Right renal cortex interstitium (tissue), 3 donors: ENCODE results near the gene TNFSF13B. TPM values are rescaled to one million over a fixed set of nuclear protein-coding genes. Genes with fewer than 3 reads are reported as not detected.
"Not testable (repeated sequence)": the region's sequence is repeated elsewhere in the genome, so short reads cannot be mapped to it uniquely, and the experiment has no call there.

Experiments
- DNase-seq, 3 donors: peaks; one replicate each; pipeline ENCODE4 v3.0.0-alpha.2; 2013; ENCODE audit warnings: low read depth in 3 of 3, low spot score in 2 of 3
- polyA plus RNA-seq, 3 donors: library from polyadenylated mRNA; unstranded; fragments of 120-200 nt; gene quantifications; one replicate each; pipeline ENCODE4 v1.2.1, GENCODE V29; 2013; ENCODE audit not compliant: insufficient read length in 3 of 3

TNFSF13B gene, protein sequence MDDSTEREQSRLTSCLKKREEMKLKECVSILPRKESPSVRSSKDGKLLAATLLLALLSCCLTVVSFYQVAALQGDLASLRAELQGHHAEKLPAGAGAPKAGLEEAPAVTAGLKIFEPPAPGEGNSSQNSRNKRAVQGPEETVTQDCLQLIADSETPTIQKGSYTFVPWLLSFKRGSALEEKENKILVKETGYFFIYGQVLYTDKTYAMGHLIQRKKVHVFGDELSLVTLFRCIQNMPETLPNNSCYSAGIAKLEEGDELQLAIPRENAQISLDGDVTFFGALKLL
- 1 to 10 TPM in 2 of 3 donors, under 1 TPM in 1; 0.94 to 1.9 (median 1.1) TPM for polyA plus RNA-seq

GRCh38 chr13:108269601-108270328 lies at the start of gene TNFSF13B:
Gene TNFSF13B (plus strand): TSS chr13:108269718. CDS start chr13:108269896, 178 bp downstream.
- no peak for DNase-seq

DNA sequence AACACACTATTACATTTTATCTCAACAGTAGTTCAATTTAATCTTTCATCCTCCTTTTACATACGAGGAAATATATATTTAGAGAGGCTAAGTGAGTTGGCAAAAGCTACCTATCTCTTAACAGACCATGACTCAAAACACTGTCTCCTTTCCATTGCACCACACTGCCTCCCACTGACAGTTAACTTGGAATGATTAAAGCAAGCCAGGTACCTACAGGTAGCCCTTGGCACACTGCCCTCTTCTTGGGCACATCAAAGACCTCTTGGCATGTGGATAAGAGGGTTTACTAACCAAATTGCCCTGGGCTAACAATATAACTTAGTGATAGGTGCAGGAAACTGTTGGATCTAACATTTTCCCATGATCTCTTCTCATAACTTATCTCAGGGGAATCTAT lies 49.5 kb upstream of the TNFSF13B start:
- no peak for DNase-seq

GRCh38 chr13:108223687-108224503 lies 45.6 kb upstream of the TNFSF13B start:
- DNase-seq = no peak

- DNase-seq = no peak
Measured at GRCh38 chr13:108225440-108225839, 44.1 kb upstream of the TNFSF13B start.

DNA sequence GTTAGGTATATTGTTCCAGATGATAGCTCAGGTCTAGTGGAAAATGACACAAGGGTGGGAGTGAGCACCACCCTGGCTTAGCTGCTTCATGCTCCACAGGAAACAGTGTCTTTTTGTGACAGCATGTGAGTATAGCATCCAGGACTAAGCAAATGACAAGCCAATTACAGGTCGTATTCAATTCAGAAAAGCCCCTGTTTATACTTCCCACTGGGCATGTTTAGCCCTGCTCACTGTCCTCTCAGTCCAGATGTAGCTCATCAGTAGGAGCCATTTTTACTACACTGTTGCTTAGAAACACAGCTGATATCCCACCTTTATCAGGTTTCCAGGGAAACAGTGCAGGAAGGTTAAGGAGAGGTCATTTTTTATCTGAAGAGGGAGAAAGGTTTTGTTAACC lies 43.3 kb upstream of the TNFSF13B start:
- DNase-seq = no peak

DNA sequence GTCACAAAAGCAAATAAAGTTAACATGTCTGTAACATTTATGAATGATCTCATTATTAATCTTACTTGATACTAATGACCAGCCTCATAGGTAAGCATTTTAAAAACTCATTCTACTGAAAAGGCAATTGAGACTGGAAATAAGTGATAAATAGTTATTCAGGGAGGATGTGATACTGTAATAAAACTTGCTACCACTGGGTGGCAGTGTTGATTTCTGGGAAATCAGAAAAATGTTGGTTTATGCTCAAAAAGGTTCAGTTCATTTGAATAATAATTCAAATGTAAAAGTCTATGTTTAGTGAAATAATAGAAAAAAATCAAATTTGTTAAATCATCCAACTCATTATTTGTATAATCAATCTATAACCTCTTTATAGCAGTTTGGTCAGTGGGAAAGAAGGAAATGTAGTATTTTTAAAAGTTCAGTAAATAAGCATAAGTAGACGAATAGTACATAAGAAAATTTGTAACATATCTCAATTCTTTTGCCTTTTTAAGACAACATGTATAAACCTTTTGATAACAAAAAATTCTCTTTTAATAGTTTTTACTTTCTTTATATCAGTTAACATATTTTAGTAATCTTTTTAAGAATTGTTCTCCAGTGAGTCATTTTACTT lies 41.8 kb upstream of the TNFSF13B start:
- no peak for DNase-seq

GRCh38 chr13:108230377-108230776 lies 39.1 kb upstream of the TNFSF13B start:
- no peak for DNase-seq

DNA sequence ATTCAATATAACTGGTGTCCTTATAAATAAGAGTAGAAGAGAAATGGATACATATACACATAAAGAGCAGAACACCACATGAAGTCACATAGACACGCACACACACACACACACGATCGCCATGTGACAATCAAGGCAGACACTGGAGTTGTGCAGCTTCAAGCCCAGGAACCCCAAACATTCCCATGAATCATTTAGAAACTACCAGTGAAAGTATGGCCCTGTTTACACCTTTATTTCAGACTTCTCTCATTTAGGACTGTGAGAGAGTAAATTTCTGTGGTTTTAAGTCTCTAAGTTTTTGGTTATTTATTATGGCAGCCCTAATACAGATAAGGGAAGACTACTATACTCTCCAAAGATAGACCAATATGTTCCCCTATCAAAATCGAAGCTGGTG lies 20.4 kb upstream of the TNFSF13B start:
- DNase-seq = no peak

DNA sequence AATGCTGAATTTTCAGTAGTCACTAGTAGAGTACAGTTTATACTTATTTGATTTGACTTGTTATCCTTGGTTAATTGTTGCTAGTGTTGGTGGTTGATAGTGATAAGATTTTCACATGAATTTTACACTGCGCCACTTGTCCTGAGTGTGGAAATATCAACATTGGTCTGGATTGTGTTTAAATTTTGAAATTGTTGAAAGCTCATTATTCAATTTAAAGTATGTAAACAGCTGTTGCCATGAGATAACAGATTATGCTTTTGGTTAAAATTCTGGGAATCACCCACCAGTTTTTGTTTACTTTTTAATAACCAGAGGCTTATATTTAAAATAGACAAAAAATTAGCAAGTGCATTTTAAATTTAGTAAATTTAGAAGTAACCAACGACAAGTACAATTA lies 12.3 kb upstream of the TNFSF13B start:
- no peak for DNase-seq

GRCh38 chr13:108263621-108264355 lies 5.7 kb upstream of the TNFSF13B start:
- no peak for DNase-seq

DNA sequence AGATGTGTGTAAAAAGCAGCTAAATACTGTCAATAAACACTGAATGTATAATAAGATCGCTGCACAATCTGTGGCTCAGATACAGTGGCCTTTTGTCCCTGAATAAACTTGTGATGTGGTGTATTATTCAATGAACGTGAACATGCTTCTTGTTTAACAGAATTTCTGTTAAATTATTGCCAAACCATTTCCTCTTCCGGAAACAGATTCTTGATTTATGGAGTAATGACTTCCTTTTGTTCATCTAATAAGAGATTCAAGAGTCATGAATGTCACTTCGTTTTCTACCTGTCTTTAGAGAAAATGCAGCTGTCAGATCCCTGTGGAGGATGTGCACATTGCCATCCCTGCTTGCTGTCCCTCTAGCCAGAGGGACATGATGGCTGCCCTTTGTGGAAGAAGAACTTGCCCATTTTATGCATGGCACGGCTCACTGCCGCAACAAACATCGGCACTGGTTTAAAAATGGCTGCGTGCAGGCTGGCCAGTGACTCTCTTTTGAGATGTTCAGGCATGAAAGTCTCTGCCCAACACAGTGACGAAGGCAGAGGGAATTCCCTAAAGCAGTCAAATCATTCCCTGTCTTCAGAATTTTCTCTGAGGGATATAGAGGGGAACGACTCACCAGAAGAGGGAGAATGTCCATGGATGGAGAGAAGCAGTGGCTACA lies 3.1 kb upstream of the TNFSF13B start:
- DNase-seq = no peak

- no peak for DNase-seq
Measured at GRCh38 chr13:108267347-108267746, 2.2 kb upstream of the TNFSF13B start.

GRCh38 chr13:108267855-108268254 lies 1.7 kb upstream of the TNFSF13B start:
- not testable (repeated sequence) for DNase-seq

DNA sequence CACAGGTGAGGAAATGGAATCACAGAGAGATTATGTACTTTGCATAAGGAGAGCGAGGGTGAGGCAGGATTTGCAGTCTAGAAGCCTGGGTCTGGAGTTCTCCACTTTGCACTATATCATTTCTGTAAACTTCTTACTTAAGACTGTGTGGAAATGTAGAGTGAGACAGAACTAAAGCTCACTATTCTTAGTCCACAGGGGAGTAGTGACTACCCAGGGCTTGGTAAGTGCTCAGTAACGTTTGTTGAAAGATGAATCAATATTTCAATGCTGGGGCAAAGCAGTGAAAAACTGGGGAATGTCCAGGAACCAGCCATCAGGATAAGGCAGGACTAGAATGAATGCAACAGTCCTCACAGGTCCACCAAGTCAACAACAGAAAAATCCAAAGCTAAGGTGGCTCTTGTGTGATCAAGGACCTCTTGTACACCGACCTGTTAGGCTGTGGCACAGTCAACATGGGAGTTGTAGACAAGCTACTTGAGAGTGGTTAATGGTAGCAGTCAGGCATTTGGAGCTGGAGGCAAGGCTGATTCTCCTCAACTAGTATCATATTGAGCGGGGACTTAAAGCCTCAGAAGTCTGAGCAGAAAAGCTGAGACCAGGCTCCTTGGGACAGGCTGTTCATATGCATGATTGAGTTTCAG lies 929 bp upstream of the TNFSF13B start:
- no peak for DNase-seq

DNA sequence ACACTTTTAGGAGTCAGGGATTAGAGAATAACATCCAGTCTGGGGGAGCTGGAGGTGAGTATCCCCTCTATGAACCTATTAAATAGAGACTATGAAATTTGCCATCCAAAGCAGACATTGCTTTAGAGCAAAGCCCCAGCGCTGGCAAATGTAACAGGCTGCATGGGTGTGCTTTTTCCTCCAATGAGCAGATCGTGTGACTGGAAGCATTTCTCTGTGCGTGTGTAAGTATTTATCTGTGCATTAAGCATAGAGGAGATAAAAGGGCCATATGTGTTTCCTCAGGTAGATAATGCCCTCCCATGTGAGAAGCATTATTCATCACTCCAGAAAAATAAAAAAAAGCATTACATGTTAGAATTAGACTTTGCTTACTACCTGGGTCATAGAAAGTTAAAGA lies 924 bp downstream of the TNFSF13B start:
- no peak for DNase-seq

DNA sequence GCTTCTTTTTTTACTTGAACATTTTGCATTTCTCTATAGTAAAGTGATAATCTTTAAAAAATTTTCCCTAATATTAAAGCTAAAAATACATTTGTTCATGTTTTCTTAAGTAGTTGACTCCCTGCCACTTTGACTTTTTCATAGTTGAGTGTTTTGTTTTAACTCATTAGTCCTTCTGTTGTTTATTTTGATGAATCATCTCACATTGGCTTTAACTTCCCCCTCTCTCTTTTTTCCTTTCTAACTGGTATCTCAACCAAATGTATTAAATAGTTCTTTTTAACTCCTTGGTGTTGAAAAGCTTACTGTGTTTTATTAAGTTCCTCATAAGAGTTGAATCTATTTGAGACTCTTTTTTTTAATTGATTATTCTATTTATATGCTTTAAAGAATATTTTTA lies 2.8 kb downstream of the TNFSF13B start:
- DNase-seq = no peak

- DNase-seq = no peak
Measured at GRCh38 chr13:108273429-108274118, 4.1 kb downstream of the TNFSF13B start.

- DNase-seq = no peak
Measured at GRCh38 chr13:108274718-108275117, 5.2 kb downstream of the TNFSF13B start.

GRCh38 chr13:108276060-108276459 lies 6.5 kb downstream of the TNFSF13B start:
- no peak for DNase-seq
